H9 (cell line): Measurements from ENCODE around the gene EHD4. TPM values are rescaled to one million over a fixed set of nuclear protein-coding genes. Genes with fewer than 3 reads are reported as not detected.

ENCODE experiments used
- DNase-seq: peaks from one replicate; pipeline ENCODE4 v3.0.0-alpha.2; 2017
- H2AFZ ChIP-seq: one replicate; pipeline ENCODE4 v1.6.1; 2013; ENCODE audit warnings: mild to moderate bottlenecking, low read length, control low read depth, moderate library complexity
- H2AK5ac ChIP-seq: 2 replicates; pipeline ENCODE4 v1.6.1; 2013; ENCODE audit warnings: low read length, control low read depth, mixed read lengths; ENCODE audit not compliant: insufficient read length
- H2BK120ac ChIP-seq: one replicate; pipeline ENCODE4 v1.6.1; 2013; ENCODE audit warnings: low read depth, mild to moderate bottlenecking, low read length, control low read depth, inconsistent platforms; ENCODE audit not compliant: poor library complexity, severe bottlenecking
- H2BK12ac ChIP-seq: 2 replicates; pipeline ENCODE4 v1.6.1; 2013; ENCODE audit warnings: low read length, control low read depth, mixed read lengths, low read depth; ENCODE audit not compliant: insufficient read length
- H2BK15ac ChIP-seq: 2 replicates; pipeline ENCODE4 v1.6.1; 2013; ENCODE audit warnings: low read depth, low read length, control low read depth
- H2BK20ac ChIP-seq: one replicate; pipeline ENCODE4 v1.6.1; 2013; ENCODE audit warnings: low read depth, mild to moderate bottlenecking, low read length, control low read depth, inconsistent platforms; ENCODE audit not compliant: poor library complexity, severe bottlenecking
- H2BK5ac ChIP-seq: 2 replicates; pipeline ENCODE4 v1.6.1; 2013; ENCODE audit warnings: low read length, control low read depth, mixed read lengths; ENCODE audit not compliant: insufficient read length
- H3K14ac ChIP-seq: 2 replicates; pipeline ENCODE4 v1.6.1; 2013; ENCODE audit warnings: low read length, control low read depth; ENCODE audit not compliant: insufficient read depth
- H3K18ac ChIP-seq: 2 replicates; pipeline ENCODE4 v1.6.1; 2013; ENCODE audit warnings: low read depth, mild to moderate bottlenecking, mixed read lengths, low read length, control low read depth; ENCODE audit not compliant: insufficient read length
- H3K23ac ChIP-seq: 2 replicates; pipeline ENCODE4 v1.6.1; 2013; ENCODE audit warnings: low read length, control low read depth, mixed read lengths, low read depth; ENCODE audit not compliant: insufficient read length
- H3K23me2 ChIP-seq: 2 replicates; pipeline ENCODE4 v1.6.1; 2013; ENCODE audit warnings: low read depth, mild to moderate bottlenecking, mixed read lengths, low read length, control low read depth; ENCODE audit not compliant: insufficient read length, poor library complexity, severe bottlenecking
- H3K27ac ChIP-seq: 2 replicates; pipeline ENCODE4 v1.5.1; 2013; ENCODE audit warnings: low read length, control low read depth, mixed read lengths, low read depth; ENCODE audit not compliant: insufficient read length
- H3K27me3 ChIP-seq: 2 replicates; pipeline ENCODE4 v1.6.1; 2013; ENCODE audit warnings: low read length, control low read depth, inconsistent platforms; ENCODE audit not compliant: insufficient read depth
- H3K4ac ChIP-seq: 2 replicates; pipeline ENCODE4 v1.6.1; 2013; ENCODE audit warnings: low read depth, mild to moderate bottlenecking, control low read depth, inconsistent platforms, low read length, moderate library complexity
- H3K4me1 ChIP-seq: 2 replicates; pipeline ENCODE4 v1.6.1; 2013; ENCODE audit warnings: low read length, control low read depth, inconsistent platforms; ENCODE audit not compliant: insufficient read depth
- H3K4me2 ChIP-seq: 2 replicates; pipeline ENCODE4 v1.6.1; 2013; ENCODE audit warnings: low read length, control low read depth, mixed read lengths; ENCODE audit not compliant: insufficient read length, insufficient read depth
- H3K56ac ChIP-seq: 2 replicates; pipeline ENCODE4 v1.6.1; 2013; ENCODE audit warnings: low read depth, mild to moderate bottlenecking, mixed read lengths, low read length, control low read depth; ENCODE audit not compliant: insufficient read length
- H3K79me1 ChIP-seq: 2 replicates; pipeline ENCODE4 v1.6.1; 2013; ENCODE audit warnings: low read depth, mild to moderate bottlenecking, moderate library complexity, low read length, control low read depth, inconsistent platforms; ENCODE audit not compliant: insufficient read depth, poor library complexity, severe bottlenecking
- H3K79me2 ChIP-seq: 2 replicates; pipeline ENCODE4 v1.6.1; 2013; ENCODE audit warnings: low read length, control low read depth, inconsistent platforms; ENCODE audit not compliant: insufficient read depth
- H3K9ac ChIP-seq: 2 replicates; pipeline ENCODE4 v1.6.1; 2013; ENCODE audit warnings: low read length, control low read depth, mixed read lengths; ENCODE audit not compliant: insufficient read length; ENCODE audit errors: extremely low read depth
- H3K9me3 ChIP-seq: one replicate; pipeline ENCODE4 v1.6.1; 2013; ENCODE audit warnings: low read depth, low read length, inconsistent platforms; ENCODE audit not compliant: control insufficient read depth
- H3T11ph ChIP-seq: one replicate; pipeline ENCODE4 v1.6.1; 2013; ENCODE audit warnings: mild to moderate bottlenecking, low read length, control low read depth, inconsistent platforms
- H4K20me1 ChIP-seq: one replicate; pipeline ENCODE4 v1.6.1; 2013; ENCODE audit not compliant: control insufficient read depth, insufficient read length, insufficient read depth
- H4K5ac ChIP-seq: 2 replicates; pipeline ENCODE4 v1.6.1; 2013; ENCODE audit warnings: low read depth, mild to moderate bottlenecking, mixed read lengths, low read length, control low read depth; ENCODE audit not compliant: insufficient read length
- H4K8ac ChIP-seq: replicated peaks from 2 replicates; pipeline ENCODE4 v1.6.1; 2013; ENCODE audit warnings: low read length, control low read depth, mixed read lengths, low read depth; ENCODE audit not compliant: insufficient read length
- H4K91ac ChIP-seq: 2 replicates; pipeline ENCODE4 v1.6.1; 2013; ENCODE audit warnings: low read depth, mild to moderate bottlenecking, moderate library complexity, mixed read lengths, low read length, control low read depth; ENCODE audit not compliant: insufficient read length
- H3K27ac Mint-ChIP-seq, 3 experiments: 2 replicates in 2 of 3; 3 replicates in 1 of 3; pipeline ENCODE4 v1.8.0; 2020 to 2021; ENCODE audit warnings: mixed read lengths in 3 of 3, mild to moderate bottlenecking in 1 of 3, moderate library complexity in 1 of 3
- H3K27me3 Mint-ChIP-seq: 2 replicates; pipeline ENCODE4 v1.8.0; 2021; ENCODE audit warnings: low read depth, mild to moderate bottlenecking, moderate library complexity, mixed read lengths
- H3K36me3 Mint-ChIP-seq, 3 experiments: 2 replicates in 2 of 3; 3 replicates in 1 of 3; pipeline ENCODE4 v1.8.0; 2020 to 2021; ENCODE audit warnings: low read depth in 3 of 3, mixed read lengths in 3 of 3; ENCODE audit not compliant: insufficient read depth in 1 of 3
- H3K4me1 Mint-ChIP-seq, 2 experiments: 2 replicates each; pipeline ENCODE4 v1.8.0; 2020; ENCODE audit warnings: mixed read lengths in 2 of 2
- H3K4me3 Mint-ChIP-seq, 2 experiments: 2 replicates in 1 of 2; 3 replicates in 1 of 2; pipeline ENCODE4 v1.8.0; 2020 to 2021; ENCODE audit warnings: mild to moderate bottlenecking in 2 of 2, mixed read lengths in 2 of 2, moderate library complexity in 1 of 2
- H3K9me3 Mint-ChIP-seq, 2 experiments: 2 replicates in 1 of 2; 3 replicates in 1 of 2; pipeline ENCODE4 v1.8.0; 2020; ENCODE audit warnings: mild to moderate bottlenecking in 2 of 2, mixed read lengths in 2 of 2, moderate library complexity in 1 of 2
- WGBS: extraction: QIAGEN DNeasy Blood & Tissue Kit; methylation state at CpG from one replicate; pipeline ENCODE4 v1.1.7; 2013; ENCODE audit warnings: missing lambda C conversion rate, low lambda C conversion rate, mixed read lengths; ENCODE audit not compliant: insufficient read length; ENCODE audit errors: extremely low coverage; 5-methylcytosine and 5-hydroxymethylcytosine counted together
- total RNA-seq: library from RNA; stranded (reverse); gene quantifications from 2 replicates; pipeline ENCODE4 v1.2.1, GENCODE V29; 2021
- TF ChIP-seq, protein P1 (sequence below): fragments of 200-600 bp; sonication (generic); conservative IDR thresholded peaks from 3 replicates; pipeline ENCODE4 v1.8.0; 2021; ENCODE audit warnings: antibody characterized with exemption, mild to moderate bottlenecking

The EHD4 gene
- total RNA-seq, 1 experiment from 2014 or later = 22.9 TPM

DNA sequence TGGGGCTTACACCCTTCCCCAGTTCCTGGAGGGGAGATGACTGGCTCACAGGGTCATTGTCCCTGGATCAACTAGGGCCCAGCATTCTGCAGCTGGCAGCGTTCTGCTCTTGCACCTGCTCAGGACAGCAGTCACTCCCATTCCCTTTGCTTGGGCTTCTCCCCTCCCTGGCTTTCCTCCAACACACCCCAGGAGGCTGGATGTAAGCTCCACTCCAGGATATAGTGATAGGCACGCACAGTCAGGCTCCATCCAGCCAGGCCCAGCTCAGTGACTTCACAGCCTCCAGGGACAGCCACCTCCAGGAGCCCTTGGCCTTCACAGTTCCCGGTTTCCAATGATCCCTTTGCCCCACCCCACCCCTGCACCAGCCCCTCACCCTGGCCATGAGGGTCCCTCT, 80.4 kb downstream of the EHD4 start:
- Histone ChIP-seq H2BK5ac (no peak overlapping the region), H2AFZ (no peak overlapping the region), H3K14ac (no peak overlapping the region; the same call in 1 of the 2 replicates), H3K4ac (no peak overlapping the region), H3K27me3 (no peaks in the 10 kb centered on the region), H3K27ac (no peak overlapping the region), H2AK5ac (no peak overlapping the region), H4K5ac (no peak overlapping the region), H3K23ac (no peak overlapping the region), H2BK20ac (no peak overlapping the region), H4K8ac (no peak overlapping the region), H3K9me3 (no peaks in the 10 kb centered on the region), H3K4me2 (no peak overlapping the region), H3K9ac (no peak overlapping the region), H3T11ph (no peak overlapping the region), H3K56ac (no peak overlapping the region), H4K91ac (no peak overlapping the region), H4K20me1 (no peaks in the 10 kb centered on the region), H3K23me2 (no peaks in the 10 kb centered on the region), H3K18ac (no peak overlapping the region), H3K79me1 (no peaks in the 10 kb centered on the region), H2BK120ac (no peak overlapping the region), H3K4me1 (no peaks in the 10 kb centered on the region), H3K79me2 (no peaks in the 10 kb centered on the region), H2BK12ac (no peak overlapping the region), H2BK15ac (no peak overlapping the region)
- Mint-ChIP-seq H3K27me3 (peaks cover 1% of the 10 kb centered on the region; the same call in 1 of the 2 replicates), H3K4me1 (peaks cover 11 to 14% of the 10 kb centered on the region in 2 experiments), H3K36me3 (no peaks in the 10 kb centered on the region), H3K27ac (no peak overlapping the region), H3K4me3 (no peak overlapping the region), H3K9me3 (no peaks in the 10 kb centered on the region; a peak in 1 of 5 replicates)
- TF ChIP-seq, protein P1, sequence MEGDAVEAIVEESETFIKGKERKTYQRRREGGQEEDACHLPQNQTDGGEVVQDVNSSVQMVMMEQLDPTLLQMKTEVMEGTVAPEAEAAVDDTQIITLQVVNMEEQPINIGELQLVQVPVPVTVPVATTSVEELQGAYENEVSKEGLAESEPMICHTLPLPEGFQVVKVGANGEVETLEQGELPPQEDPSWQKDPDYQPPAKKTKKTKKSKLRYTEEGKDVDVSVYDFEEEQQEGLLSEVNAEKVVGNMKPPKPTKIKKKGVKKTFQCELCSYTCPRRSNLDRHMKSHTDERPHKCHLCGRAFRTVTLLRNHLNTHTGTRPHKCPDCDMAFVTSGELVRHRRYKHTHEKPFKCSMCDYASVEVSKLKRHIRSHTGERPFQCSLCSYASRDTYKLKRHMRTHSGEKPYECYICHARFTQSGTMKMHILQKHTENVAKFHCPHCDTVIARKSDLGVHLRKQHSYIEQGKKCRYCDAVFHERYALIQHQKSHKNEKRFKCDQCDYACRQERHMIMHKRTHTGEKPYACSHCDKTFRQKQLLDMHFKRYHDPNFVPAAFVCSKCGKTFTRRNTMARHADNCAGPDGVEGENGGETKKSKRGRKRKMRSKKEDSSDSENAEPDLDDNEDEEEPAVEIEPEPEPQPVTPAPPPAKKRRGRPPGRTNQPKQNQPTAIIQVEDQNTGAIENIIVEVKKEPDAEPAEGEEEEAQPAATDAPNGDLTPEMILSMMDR = no peak
- no peak for DNase-seq
- WGBS = no CpG with 5 or more reads among the region's 3 CpGs
